HG03432 (cell line): ENCODE data around the gene NPAS3.

Experiments used
- ATAC-seq: cut with Tn5 transposase; IDR thresholded peaks from one replicate; pipeline ENCODE4 v1.9.1; 2021; ENCODE audit warnings: mild to moderate bottlenecking, moderate library complexity; ENCODE audit not compliant: unreplicated experiment

The NPAS3 gene

GRCh38 chr14:33369972-33370371 lies 431.3 kb downstream of the NPAS3 start:
- peak; percentile 100 for ATAC-seq

- ATAC-seq = peak; percentile 5
These were observed 431.7 kb downstream of the NPAS3 start for GRCh38 chr14:33370426-33370825.

- no peak for ATAC-seq
These were observed 436.5 kb downstream of the NPAS3 start for GRCh38 chr14:33375196-33375595.

- ATAC-seq = no peak
These were observed 437.1 kb downstream of the NPAS3 start for GRCh38 chr14:33375786-33376185.

GRCh38 chr14:33376510-33376909 lies 437.8 kb downstream of the NPAS3 start:
- ATAC-seq = no peak

GRCh38 chr14:33377596-33378390 lies 439.1 kb downstream of the NPAS3 start:
- ATAC-seq = peak; percentile 92

- ATAC-seq = no peak
These were observed 443.0 kb downstream of the NPAS3 start for GRCh38 chr14:33381717-33382116.

GRCh38 chr14:33386140-33386539 lies 447.5 kb downstream of the NPAS3 start:
- ATAC-seq = no peak

GRCh38 chr14:33386781-33387180 lies 448.1 kb downstream of the NPAS3 start:
- no peak for ATAC-seq

- ATAC-seq = no peak
These were observed 451.7 kb downstream of the NPAS3 start for GRCh38 chr14:33390335-33390734.

GRCh38 chr14:33393231-33393894 lies 454.7 kb downstream of the NPAS3 start:
- ATAC-seq = no peak

- no peak for ATAC-seq
These were observed 455.3 kb downstream of the NPAS3 start for GRCh38 chr14:33393895-33394368.

- ATAC-seq = no peak
These were observed 462.6 kb downstream of the NPAS3 start for GRCh38 chr14:33401311-33401710.

GRCh38 chr14:33402604-33403003 lies 463.9 kb downstream of the NPAS3 start:
- no peak for ATAC-seq

- ATAC-seq = no peak
These were observed 465.4 kb downstream of the NPAS3 start for GRCh38 chr14:33404054-33404453.

GRCh38 chr14:33404964-33405574 lies 466.4 kb downstream of the NPAS3 start:
- no peak for ATAC-seq

- no peak for ATAC-seq
These were observed 468.1 kb downstream of the NPAS3 start for GRCh38 chr14:33406766-33407165.

- no peak for ATAC-seq
These were observed 469.6 kb downstream of the NPAS3 start for GRCh38 chr14:33408291-33408690.

GRCh38 chr14:33412450-33412849 lies 473.8 kb downstream of the NPAS3 start:
- no peak for ATAC-seq

GRCh38 chr14:33413381-33413780 lies 474.7 kb downstream of the NPAS3 start:
- ATAC-seq = no peak

- ATAC-seq = no peak
These were observed 475.4 kb downstream of the NPAS3 start for GRCh38 chr14:33414041-33414440.
